GM18526 (cell line): ENCODE data around the gene TMEM63C.

Experiments used
- POLR2A ChIP-seq: IDR thresholded peaks from 3 replicates; pipeline ENCODE4 v1.6.1; 2011; ENCODE audit not compliant: insufficient read length; ENCODE audit errors: extremely low read depth

Gene TMEM63C, protein sequence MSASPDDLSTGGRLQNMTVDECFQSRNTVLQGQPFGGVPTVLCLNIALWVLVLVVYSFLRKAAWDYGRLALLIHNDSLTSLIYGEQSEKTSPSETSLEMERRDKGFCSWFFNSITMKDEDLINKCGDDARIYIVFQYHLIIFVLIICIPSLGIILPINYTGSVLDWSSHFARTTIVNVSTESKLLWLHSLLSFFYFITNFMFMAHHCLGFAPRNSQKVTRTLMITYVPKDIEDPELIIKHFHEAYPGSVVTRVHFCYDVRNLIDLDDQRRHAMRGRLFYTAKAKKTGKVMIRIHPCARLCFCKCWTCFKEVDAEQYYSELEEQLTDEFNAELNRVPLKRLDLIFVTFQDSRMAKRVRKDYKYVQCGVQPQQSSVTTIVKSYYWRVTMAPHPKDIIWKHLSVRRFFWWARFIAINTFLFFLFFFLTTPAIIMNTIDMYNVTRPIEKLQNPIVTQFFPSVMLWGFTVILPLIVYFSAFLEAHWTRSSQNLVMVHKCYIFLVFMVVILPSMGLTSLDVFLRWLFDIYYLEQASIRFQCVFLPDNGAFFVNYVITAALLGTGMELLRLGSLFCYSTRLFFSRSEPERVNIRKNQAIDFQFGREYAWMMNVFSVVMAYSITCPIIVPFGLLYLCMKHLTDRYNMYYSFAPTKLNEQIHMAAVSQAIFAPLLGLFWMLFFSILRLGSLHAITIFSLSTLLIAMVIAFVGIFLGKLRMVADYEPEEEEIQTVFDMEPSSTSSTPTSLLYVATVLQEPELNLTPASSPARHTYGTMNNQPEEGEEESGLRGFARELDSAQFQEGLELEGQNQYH

DNA sequence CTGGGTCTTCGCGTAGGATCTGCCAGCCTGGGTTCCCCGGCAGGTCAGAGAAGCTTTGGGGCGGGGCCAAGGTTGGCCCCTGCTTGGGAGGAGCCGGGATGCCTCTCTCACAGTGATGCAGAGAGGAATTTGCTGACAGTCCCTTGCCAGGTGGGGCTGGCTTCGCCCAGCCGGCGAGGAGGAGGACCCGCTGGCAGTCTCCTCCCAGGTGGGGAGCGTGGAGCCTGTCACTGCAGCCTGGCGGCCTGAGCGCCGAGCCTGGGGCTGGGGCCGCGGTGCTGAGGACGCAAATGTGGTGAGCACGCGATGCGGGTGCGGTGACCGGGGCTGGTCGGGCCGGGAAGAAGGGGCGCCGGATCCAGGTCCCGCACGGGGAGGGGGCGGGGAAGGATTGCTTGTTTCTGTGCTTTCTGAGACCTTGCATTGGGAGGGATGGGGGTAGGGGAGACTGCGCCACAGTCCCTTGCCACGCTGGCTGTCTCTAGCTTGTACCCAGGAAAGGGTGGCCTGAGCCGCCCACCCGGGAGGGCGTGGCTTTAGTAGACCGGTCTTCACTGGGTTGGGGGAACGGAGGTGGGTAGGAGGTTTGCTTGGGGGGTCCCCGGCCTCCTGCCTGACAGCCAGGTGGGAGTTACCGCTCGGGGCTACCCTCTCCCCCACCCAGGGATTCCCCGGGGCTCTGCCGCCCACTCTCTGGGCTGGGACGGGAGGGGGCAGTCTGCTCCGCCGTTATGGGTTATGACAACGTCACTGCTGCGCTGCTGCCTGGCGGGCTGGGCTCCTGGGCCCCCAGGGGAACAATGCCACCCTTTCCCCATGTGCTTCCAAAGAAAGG, at the start of gene TMEM63C:
Gene TMEM63C (plus strand): TSS at position 196 of the 835 bp plus-strand sequence. CDS start 37,016 bp downstream, outside the sequence.
- TF ChIP-seq POLR2A = no peak

DNA sequence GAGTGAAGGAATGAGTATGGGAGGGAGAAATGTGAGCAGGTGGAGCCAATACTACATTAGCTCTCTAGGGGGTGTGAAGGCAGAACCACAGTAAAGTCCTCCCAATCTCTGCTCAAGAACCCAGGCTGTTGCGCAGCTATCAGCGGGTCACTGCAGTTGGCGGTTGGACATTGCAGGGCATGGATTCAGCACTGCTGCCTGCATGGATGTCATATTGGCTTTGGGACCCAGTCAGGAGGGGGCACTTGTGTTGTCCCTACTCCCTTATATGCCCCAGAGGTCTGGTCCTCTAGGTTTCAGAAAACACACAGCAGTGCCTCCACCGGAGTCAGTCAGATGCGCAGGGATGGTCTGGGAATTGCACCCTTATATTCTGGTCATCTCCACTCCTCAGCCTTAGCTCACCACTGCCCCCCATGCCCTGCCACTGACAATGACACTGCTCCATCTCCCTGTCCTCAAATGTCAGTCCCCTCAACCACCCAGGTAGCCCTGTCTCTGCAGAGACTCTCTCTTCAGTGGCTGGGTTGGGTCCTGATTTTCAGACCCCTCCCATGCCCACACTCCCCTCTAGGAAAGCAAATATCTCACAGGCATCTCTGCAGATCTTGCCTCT, 49.6 kb upstream of the TMEM63C start:
- TF ChIP-seq POLR2A = no peak

DNA sequence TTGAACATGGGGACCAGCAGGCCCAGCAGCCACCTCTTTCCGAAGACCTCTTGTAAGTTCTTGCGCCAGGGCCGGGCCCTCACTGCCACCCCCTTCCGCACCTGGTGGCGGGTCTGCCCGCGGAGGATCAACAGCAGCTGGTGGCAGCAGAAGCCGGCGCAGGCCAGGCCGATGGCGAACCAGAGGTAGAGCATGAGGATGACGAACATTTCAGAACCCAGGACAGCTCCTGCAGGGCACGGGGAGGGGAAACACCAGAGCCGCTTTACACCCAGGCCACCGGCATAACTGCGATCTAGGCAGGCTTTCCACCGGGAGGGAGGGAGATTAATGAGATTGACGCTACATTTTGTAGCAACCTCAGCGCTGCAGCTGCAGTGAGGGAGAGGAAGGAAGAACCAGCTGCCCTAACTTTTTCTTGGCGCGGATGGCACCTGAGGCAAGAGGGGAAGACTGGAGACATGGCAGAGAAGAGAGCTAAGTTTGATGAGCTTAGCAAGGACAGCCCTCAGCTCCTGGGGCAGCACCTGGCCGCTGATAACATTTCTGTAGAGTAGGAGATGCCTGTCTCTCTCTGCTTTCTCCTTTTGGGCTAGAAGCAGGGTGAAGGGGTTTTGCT, 47.8 kb upstream of the TMEM63C start:
- no peak for TF ChIP-seq POLR2A

DNA sequence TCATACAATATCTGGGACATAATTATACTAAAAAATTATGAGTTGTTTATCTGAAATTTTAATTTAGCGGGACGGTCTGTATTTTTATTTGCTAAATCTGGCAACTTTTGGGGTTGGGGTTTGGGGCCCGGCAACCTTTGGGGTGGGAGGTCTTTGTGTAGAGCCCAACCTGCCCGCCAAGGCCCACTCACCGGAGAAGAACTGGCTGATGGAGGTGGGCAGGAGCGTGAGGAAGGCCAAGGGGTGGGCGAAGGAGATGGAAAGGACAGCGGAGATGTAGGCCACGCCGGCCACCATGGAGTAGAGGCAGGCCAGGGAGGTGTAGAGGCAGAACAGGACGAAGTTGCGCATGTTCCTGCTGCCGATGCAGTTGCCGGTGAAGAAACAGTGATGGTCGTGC, 42.6 kb upstream of the TMEM63C start:
- no peak for TF ChIP-seq POLR2A

DNA sequence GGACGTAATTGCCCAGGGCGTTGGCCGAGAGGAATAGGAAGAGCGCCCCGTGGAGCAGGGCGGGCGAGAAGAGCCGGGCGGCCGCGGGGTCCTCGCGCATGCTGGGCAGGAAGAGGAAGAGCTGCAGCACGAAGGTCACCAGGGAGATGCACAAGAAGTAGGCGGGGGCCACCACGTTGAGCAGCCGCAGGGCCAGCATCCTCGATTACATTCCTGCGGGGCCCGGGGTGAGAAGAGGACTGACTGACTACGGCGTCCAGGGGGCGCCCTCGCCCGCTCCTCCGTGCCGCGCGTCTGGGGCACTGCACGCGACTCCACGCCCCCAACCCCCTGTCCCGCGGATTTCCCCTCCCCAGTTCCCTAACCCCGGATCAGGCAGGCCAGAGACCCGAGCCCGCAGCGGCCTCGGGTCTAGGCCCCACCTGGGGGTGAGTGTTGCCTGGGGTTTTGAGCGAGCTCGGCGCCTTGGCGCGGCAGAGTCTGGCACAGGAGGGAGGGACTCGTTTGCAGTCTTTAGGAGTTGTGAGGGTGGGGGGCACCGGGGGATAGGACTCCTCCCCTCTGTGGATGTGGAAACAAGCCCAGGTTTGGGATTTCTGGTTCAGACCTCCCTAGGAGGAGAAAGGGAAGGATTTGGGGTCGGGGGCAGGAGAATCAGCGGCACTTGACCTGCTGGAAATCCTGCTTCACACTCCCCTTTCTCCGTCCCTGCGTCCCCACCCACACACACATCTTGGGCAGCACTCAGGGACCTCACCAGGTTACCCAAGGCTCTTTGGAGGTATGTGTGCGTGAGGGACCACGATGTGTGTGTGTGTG, 41.8 kb upstream of the TMEM63C start:
- TF ChIP-seq POLR2A = no peak

DNA sequence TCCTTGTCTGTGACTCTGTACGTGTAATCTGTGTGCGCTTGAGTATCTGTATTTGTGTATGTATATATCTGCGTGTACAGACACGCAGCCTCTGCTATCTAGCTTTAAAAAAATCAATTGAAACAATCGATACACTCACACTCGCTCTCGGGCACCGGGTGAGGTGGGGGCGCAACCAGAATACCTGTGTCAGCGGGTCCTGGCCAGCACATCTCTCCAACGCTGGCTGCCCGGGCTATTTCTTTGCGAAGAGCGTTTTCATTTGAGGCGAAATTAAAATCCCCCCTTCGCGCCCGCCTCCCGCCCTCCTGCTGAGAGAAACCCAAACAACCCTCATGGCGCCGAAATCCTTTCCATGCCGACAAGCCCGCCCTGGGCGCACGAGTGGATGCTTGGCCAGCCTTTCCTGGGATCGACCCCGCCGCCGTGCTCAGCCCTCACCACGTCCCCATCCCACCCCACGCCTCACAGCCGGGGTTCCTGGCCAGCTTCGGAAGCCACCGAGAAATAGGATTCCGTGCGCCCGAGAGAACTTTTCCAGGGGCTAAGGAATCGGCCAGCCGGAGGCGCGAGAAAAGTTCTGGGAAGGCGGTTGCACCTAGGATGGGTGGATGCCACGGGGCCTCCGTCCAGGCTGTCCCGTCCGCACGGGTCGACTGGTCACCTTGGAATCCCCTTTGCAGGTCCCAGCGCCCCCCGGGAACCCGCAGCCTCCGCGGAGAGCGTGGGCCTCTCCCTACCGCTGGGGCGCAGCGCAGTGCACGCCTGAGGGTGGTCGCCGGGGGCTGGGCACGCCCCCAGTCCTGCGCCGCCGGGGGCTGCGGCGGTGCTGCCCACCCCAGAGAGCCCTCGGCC, 41.0 kb upstream of the TMEM63C start:
- no peak for TF ChIP-seq POLR2A

DNA sequence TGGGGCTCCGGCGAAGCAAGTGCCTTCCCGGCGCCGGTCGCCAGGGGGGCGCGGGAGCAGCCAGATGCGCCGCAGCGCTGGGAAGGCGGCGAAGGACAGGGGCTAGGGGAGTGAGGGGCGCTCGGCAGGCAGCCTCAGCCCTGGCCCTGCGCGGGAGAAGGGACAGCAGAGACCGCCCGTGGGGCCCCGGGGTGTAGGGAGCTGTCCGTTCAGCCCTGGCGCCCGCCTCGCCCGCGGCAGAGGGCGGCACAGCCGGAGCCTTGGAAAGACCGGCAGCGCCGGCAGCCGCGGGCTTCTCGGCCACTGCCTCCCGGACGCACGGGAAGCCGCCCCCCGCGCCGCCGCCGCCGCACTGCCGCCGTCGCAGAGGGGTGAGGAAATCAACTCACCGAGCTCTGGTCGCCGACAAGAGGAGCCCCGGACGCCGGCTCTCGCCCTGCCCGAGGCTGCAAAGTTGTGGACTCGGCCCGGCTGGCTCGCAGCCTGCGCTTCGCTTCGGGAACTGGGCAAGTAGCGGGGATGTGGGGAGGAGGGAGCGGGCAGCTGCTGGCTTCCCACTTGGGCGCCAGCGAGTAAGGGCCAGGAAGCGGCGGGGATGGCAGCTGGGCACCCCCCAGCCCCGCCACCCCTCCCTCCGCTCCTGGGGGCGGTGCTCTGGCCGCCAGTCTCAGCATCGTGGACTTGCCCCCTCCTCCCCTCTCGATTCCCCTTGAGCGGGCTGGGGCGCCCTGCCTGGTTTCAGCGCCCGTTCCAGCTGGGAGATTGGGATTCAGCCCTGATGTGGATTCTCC, 40.2 kb upstream of the TMEM63C start, which contains the start of gene ZDHHC22:
Gene ZDHHC22 (minus strand): TSS at position 578 of the 791 bp plus-strand sequence. CDS start 2,053 bp downstream, outside the sequence.
- TF ChIP-seq POLR2A = no peak

DNA sequence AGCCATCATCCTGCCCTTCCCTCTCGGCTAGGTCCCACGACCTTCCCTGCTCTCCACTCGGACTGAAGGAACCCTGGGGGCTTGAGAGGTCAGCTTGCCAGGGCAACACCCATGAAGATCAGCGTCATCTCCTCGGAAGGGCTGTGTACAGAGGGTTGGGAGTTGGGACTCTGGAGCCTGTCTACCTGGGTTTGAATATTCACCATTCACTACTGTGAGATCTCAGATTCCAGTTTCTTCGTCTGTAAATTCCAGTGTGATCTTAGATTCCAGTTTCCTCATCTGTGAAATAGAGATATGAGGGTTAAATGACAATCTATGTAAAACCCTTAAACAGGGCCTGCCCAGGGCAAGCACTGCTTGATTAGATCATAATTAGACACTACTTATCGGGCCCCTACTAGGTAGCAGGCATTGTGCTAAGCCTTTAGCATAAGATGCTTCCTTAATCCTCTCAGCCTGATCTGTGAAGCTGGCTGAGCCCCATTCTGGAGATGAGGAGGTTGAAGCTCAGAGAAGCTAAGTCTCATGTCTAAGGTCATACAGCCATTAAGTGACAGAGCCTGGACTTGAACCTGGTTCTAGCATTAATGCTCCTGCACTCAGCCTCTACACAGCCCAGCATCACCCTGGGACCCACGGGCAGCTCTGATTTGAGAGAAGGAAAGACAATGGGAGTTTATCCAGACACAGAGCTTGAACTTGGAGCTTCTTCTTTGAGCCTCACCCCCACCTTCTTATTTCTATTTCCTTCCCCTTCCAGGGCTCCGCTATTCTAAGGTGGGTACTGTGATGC, 39.4 kb upstream of the TMEM63C start:
- TF ChIP-seq POLR2A = no peak

DNA sequence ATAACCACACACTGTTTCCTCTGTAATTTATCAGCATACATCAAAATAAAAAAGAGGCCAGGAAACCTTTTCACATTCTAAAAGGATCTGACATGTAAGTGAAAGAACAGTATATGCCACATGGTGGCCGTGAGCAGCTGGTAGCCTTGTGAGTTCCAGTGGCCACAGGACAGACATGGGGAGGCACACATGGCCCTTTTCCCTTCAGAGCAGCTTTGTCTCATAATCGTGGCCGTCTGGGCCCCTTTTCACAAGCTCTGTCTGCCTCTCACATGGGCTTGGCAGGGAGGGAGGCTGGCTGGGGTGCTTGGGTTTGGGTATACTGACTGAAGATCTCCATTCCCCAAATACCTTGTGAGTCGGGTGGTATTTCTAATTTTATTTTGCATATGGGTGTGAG, 38.5 kb upstream of the TMEM63C start:
- no peak for TF ChIP-seq POLR2A

DNA sequence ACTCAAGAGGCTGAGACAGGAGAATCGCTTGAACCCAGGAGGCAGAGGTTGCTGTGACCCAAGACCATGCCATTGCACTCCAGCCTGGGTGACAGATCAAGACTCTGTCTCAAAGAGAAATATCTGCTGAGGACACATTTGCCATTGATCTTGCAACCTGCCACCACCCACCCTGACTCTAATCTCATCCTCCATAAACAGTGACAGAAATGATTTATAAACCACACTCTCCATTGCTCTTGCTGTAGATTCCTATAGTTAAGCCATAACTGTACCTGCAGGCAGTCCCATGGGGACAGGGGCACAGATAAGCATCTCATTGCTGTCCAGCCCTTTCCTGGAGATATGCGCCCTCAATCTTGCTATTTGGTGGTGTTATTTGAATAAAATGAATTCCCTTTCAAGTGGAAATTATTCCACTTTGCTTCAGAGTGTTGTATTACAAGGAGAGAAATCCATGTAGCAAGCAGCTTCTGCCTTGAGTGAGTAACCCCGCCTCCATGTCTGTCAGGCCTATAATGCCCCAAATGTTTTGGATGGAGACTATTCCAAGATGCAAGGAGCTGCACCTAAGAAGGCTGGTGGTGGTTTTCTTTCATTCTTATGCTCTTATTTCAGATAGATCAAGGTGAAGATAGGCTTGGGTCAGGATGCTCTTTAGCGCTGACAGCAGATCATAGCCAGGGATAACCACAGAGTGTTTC, 37.0 kb upstream of the TMEM63C start:
- TF ChIP-seq POLR2A = no peak
